Activated effector memory CD4-positive, alpha-beta T cell treated with anti-CD3 and anti-CD28 coated beads, Interleukin-2, amount 50 U/mL, for 16 hours (primary cell): ENCODE data around the gene SPTBN2.
A peak's percentile ranks its signal among the peaks of the same experiment; 100 is the strongest.

Experiments used
- DNase-seq: peaks from one replicate; pipeline ENCODE4 v3.0.0-alpha.2; 2020

SPTBN2 gene

GRCh38 chr11:66637557-66638176, 91.3 kb downstream of the SPTBN2 start:
- peak; percentile 17 for DNase-seq

- no peak for DNase-seq
Observed at GRCh38 chr11:66636411-66636810, 92.6 kb downstream of the SPTBN2 start.
